Keratinocyte (primary cell): ENCODE data around the gene E2F7. TPM values are rescaled to one million over a fixed set of nuclear protein-coding genes. Genes with fewer than 3 reads are reported as not detected.

Source experiments
- DNase-seq: peaks from one replicate; pipeline ENCODE4 v3.0.0-alpha.2; 2011; ENCODE audit warnings: low read depth, missing footprints, low spot score
- FAIRE-seq: peaks from 2 replicates; lab custom pipeline; 2011; peaks lifted over from hg19 to GRCh38; lab: Jason Lieb, UNC
- H2AFZ ChIP-seq: 2 replicates; pipeline ENCODE4 v1.6.0; 2012; ENCODE audit warnings: low read length, control low read depth, inconsistent platforms; ENCODE audit not compliant: control insufficient read depth
- H3K27ac ChIP-seq: 2 replicates; pipeline ENCODE4 v1.5.1; 2011; ENCODE audit warnings: low read length; ENCODE audit not compliant: control insufficient read depth, insufficient read depth
- H3K27me3 ChIP-seq: 3 replicates; pipeline ENCODE4 v1.6.0; 2011; ENCODE audit warnings: low read length; ENCODE audit not compliant: control insufficient read depth, insufficient read depth; ENCODE audit errors: extremely low read depth
- H3K36me3 ChIP-seq, 2 experiments: 2 replicates in 1 of 2; 3 replicates in 1 of 2; pipeline ENCODE4 v1.5.1; 2011; ENCODE audit warnings: low read length in 2 of 2, mild to moderate bottlenecking in 1 of 2; ENCODE audit not compliant: control insufficient read depth in 2 of 2, insufficient read depth in 2 of 2; ENCODE audit errors: extremely low read depth in 1 of 2
- H3K4me1 ChIP-seq: 3 replicates; pipeline ENCODE4 v1.5.1; 2011; ENCODE audit warnings: low read length; ENCODE audit not compliant: control insufficient read depth, insufficient read depth; ENCODE audit errors: extremely low read depth
- H3K4me2 ChIP-seq: 3 replicates; pipeline ENCODE4 v1.6.0; 2011; ENCODE audit warnings: low read depth, low read length; ENCODE audit not compliant: control insufficient read depth, insufficient read depth; ENCODE audit errors: extremely low read depth
- H3K4me3 ChIP-seq, 3 experiments: fragments of 200-600 bp in 1 of 3; sonication (generic) in 1 of 3; 2 replicates in 2 of 3; 3 replicates in 1 of 3; pipeline ENCODE4 v1.5.1; 2011 to 2016; ENCODE audit warnings: low read length in 3 of 3, mild to moderate bottlenecking in 3 of 3, control low read depth in 2 of 3, inconsistent platforms in 1 of 3, low read depth in 1 of 3, mixed read lengths in 1 of 3, mixed run types in 1 of 3, moderate library complexity in 1 of 3; ENCODE audit not compliant: control insufficient read depth in 2 of 3, insufficient read depth in 2 of 3; ENCODE audit errors: extremely low read depth in 1 of 3
- H3K79me2 ChIP-seq: 2 replicates; pipeline ENCODE4 v1.6.0; 2012; ENCODE audit warnings: low read length; ENCODE audit not compliant: control insufficient read depth, insufficient read depth
- H3K9ac ChIP-seq: 3 replicates; pipeline ENCODE4 v1.6.0; 2011; ENCODE audit warnings: low read length; ENCODE audit not compliant: control insufficient read depth, insufficient read depth; ENCODE audit errors: extremely low read depth
- H3K9me1 ChIP-seq: 3 replicates; pipeline ENCODE4 v1.6.0; 2011; ENCODE audit warnings: low read length; ENCODE audit not compliant: control insufficient read depth, insufficient read depth; ENCODE audit errors: extremely low read depth
- H3K9me3 ChIP-seq: 2 replicates; pipeline ENCODE4 v1.5.1; 2012; ENCODE audit warnings: low read depth, low read length; ENCODE audit not compliant: control insufficient read depth
- H4K20me1 ChIP-seq: 3 replicates; pipeline ENCODE4 v1.6.0; 2011; ENCODE audit warnings: low read length; ENCODE audit not compliant: control insufficient read depth, insufficient read depth; ENCODE audit errors: extremely low read depth
- EZH2 ChIP-seq: IDR thresholded peaks from one replicate; pipeline ENCODE4 v1.6.1; 2012; ENCODE audit warnings: inconsistent platforms, mild to moderate bottlenecking, low read length, moderate library complexity
- dilution Hi-C: fragments of 300-500 bp; cut with MboI; formaldehyde crosslinking; loops from one replicate; pipeline ENCODE4 v1.7.0; 2020; ENCODE audit warnings: low sequenced_read_pairs; ENCODE audit not compliant: extremely low pct_ligation_motif_present
- polyA plus RNA-seq, 5 experiments: library from polyadenylated mRNA; depleted of rRNA in 3 of 5; stranded (reverse) in 3 of 5; stranded (forward) in 1 of 5; unstranded in 1 of 5; fragments of >200 nt; gene quantifications; 1 replicate in 1 of 5; 2 replicates in 3 of 5; 3 replicates in 1 of 5; pipeline versions ENCODE4 v1.2.1 to v1.2.3, GENCODE V29; 2011 to 2012; ENCODE audit warnings: missing spikeins in 2 of 5, low read depth in 1 of 5, low replicate concordance in 1 of 5
- TF ChIP-seq, protein P1 (sequence below), 3 experiments: IDR thresholded peaks in 1 of 3; conservative IDR thresholded peaks in 1 of 3; optimal IDR thresholded peaks in 1 of 3; 2 replicates in 2 of 3; 3 replicates in 1 of 3; pipeline versions ENCODE3 to v1.5.1; 2011; ENCODE audit warnings: low read length in 3 of 3, mild to moderate bottlenecking in 3 of 3, moderate library complexity in 2 of 3, control low read depth in 1 of 3, inconsistent platforms in 1 of 3; ENCODE audit not compliant: insufficient read depth in 2 of 3; ENCODE audit errors: extremely low read depth in 1 of 3

Gene E2F7
- polyA plus RNA-seq, 1 donor (not counting 4 experiments of a cell fraction or from before 2014, with no cell fraction given) = 9.9 TPM

DNA sequence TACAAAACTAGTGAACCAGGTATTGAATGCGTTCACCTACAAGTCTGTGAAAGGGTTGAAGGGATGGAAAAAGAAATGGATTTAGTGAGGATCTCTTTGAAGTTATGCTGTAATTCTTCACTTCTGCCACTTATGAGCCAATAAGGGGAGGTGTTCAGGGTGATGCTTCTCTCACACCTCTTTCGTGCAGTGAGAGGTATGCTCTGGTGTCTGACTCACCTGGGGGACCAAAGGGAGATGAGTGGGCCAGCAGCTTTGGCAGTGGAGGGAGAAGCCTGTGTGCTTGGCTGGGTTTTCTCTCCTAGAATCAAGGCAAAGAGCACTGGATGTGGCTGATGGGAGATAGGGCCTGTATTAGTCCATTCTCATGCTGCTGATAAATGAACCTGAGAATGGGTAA lies 45.4 kb downstream of the E2F7 start:
- DNase-seq = no peak
- dilution Hi-C loops = no loop called here
- no peak for FAIRE-seq
- Histone ChIP-seq H4K20me1 (no peaks in the 10 kb centered on the region), H3K9me3 (no peaks in the 10 kb centered on the region), H3K4me1 (no peaks in the 10 kb centered on the region), H3K79me2 (no peaks in the 10 kb centered on the region), H3K4me3 (no peak overlapping the region), H3K27ac (no peak overlapping the region), H3K9me1 (no peaks in the 10 kb centered on the region), H3K9ac (no peak overlapping the region), H3K27me3 (no peaks in the 10 kb centered on the region), H3K4me2 (no peak overlapping the region), H3K36me3 (peaks cover 3 to 20% of the 10 kb centered on the region in 2 experiments), H2AFZ (no peak overlapping the region)
- TF ChIP-seq, protein P1, sequence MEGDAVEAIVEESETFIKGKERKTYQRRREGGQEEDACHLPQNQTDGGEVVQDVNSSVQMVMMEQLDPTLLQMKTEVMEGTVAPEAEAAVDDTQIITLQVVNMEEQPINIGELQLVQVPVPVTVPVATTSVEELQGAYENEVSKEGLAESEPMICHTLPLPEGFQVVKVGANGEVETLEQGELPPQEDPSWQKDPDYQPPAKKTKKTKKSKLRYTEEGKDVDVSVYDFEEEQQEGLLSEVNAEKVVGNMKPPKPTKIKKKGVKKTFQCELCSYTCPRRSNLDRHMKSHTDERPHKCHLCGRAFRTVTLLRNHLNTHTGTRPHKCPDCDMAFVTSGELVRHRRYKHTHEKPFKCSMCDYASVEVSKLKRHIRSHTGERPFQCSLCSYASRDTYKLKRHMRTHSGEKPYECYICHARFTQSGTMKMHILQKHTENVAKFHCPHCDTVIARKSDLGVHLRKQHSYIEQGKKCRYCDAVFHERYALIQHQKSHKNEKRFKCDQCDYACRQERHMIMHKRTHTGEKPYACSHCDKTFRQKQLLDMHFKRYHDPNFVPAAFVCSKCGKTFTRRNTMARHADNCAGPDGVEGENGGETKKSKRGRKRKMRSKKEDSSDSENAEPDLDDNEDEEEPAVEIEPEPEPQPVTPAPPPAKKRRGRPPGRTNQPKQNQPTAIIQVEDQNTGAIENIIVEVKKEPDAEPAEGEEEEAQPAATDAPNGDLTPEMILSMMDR (optimal IDR thresholded peaks at IDR 0.05 in 1 of 3, IDR thresholded peaks at IDR 0.05 in 1 of 3, conservative IDR thresholded peaks at IDR 0.05 in 1 of 3; ENCODE audit: extremely low read depth in 1 of 3, insufficient read depth in 2 of 3, low read length in 3 of 3) = no peak
- TF ChIP-seq EZH2 = no peak

DNA sequence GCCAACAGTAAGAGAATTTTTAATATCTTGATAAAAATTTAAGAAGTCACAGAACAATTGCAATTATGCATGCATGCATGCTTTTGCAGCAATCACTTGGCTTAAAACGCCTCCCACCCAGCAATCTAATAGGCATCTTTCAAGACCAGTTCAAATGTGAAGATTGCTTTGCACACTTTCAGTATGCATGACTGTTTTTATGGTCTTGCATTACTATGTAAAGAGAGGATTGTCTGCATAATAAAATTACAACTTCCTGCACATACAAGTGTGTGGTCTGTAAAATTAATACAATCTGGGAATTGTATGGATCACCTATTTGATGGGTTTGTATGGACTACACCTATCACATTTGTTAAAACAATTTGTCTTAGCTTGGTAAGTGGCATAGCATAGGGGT lies 48.8 kb downstream of the E2F7 start:
- Histone ChIP-seq H4K20me1 (no peaks in the 10 kb centered on the region), H3K27ac (no peak overlapping the region), H2AFZ (no peak overlapping the region), H3K4me3 (no peak overlapping the region), H3K79me2 (no peaks in the 10 kb centered on the region), H3K36me3 (peaks cover 2 to 12% of the 10 kb centered on the region in 2 experiments), H3K4me1 (no peaks in the 10 kb centered on the region), H3K9me3 (no peaks in the 10 kb centered on the region), H3K9me1 (no peaks in the 10 kb centered on the region), H3K9ac (no peak overlapping the region), H3K27me3 (no peaks in the 10 kb centered on the region), H3K4me2 (no peak overlapping the region)
- FAIRE-seq = no peak
- dilution Hi-C loops = no loop called here
- TF ChIP-seq, protein P1 (optimal IDR thresholded peaks at IDR 0.05 in 1 of 3, IDR thresholded peaks at IDR 0.05 in 1 of 3, conservative IDR thresholded peaks at IDR 0.05 in 1 of 3; ENCODE audit: extremely low read depth in 1 of 3, insufficient read depth in 2 of 3, low read length in 3 of 3) = no peak
- DNase-seq = no peak
